GM10248 (cell line): ENCODE data around the gene CORO2A.

Experiments used
- CTCF ChIA-PET: fragments of 300-600 bp; sonication (Branson Sonifier 250); formaldehyde crosslinking; extraction: SDS; loops from one replicate; lab custom pipeline; 2021; ENCODE audit warnings: antibody characterized with exemption; lab: Yijun Ruan, JAX
- POLR2A ChIA-PET: fragments of 350-650 bp; sonication (Branson Sonifier 250); formaldehyde crosslinking; extraction: SDS; loops from one replicate; lab custom pipeline; 2020; ENCODE audit warnings: antibody characterized with exemption; lab: Yijun Ruan, JAX
- DNase-seq: peaks from one replicate; pipeline ENCODE4 v3.0.0; 2012; ENCODE audit errors: extremely low spot score
- CTCF ChIP-seq: IDR thresholded peaks from 2 replicates; pipeline ENCODE4 v1.5.1; 2012; ENCODE audit warnings: mild to moderate bottlenecking, low read depth; ENCODE audit errors: extremely low read depth, missing control alignments, control extremely low read depth

The CORO2A gene

GRCh38 chr9:98229090-98229395 lies 36.6 kb upstream of the CORO2A start:
- no peak for DNase-seq
- CTCF ChIA-PET, result interaction anchor here (1.0 to 2.5 kb wide), 6 partner anchors 12 to 52 kb away, joined by 3 to 6 read pairs (median 4); no protein-coding TSS in a partner anchor
- TF ChIP-seq CTCF, result no peak
- POLR2A ChIA-PET, result no interaction called here

GRCh38 chr9:98228392-98229089 lies 36.1 kb upstream of the CORO2A start:
- no peak for TF ChIP-seq CTCF
- ChIA-PET CTCF (interaction anchor here (1.0 to 2.5 kb wide), 4 partner anchors 12 to 35 kb away, joined by 3 to 6 read pairs (median 4); no protein-coding TSS in a partner anchor), POLR2A (no interaction called here)
- no peak for DNase-seq

GRCh38 chr9:98227883-98228282 lies 35.4 kb upstream of the CORO2A start:
- no peak for DNase-seq
- POLR2A ChIA-PET, result no interaction called here
- TF ChIP-seq CTCF, result no peak
- CTCF ChIA-PET, result interaction anchor here (1.1 to 2.5 kb wide), 3 partner anchors 12 to 34 kb away, joined by 3 to 6 read pairs (median 4); no protein-coding TSS in a partner anchor

GRCh38 chr9:98226957-98227356 lies 34.5 kb upstream of the CORO2A start:
- CTCF ChIA-PET, result no interaction called here
- DNase-seq, result no peak
- no peak for TF ChIP-seq CTCF
- POLR2A ChIA-PET, result no interaction called here

- ChIA-PET POLR2A (no interaction called here), CTCF (no interaction called here)
- DNase-seq, result no peak
- TF ChIP-seq CTCF, result no peak
Measured at GRCh38 chr9:98226516-98226915, 34.1 kb upstream of the CORO2A start.

GRCh38 chr9:98225015-98225442 lies 32.6 kb upstream of the CORO2A start:
- ChIA-PET CTCF (interaction anchor here (1.0 to 1.4 kb wide), 2 partner anchors 10 to 20 kb away, joined by 4 to 5 read pairs; no protein-coding TSS in a partner anchor), POLR2A (no interaction called here)
- DNase-seq, result no peak
- TF ChIP-seq CTCF, result no peak
